Thyroid gland (tissue), 4 donors: ENCODE results near the gene DIS3L2. TPM values are rescaled to one million over a fixed set of nuclear protein-coding genes. Genes with fewer than 3 reads are reported as not detected.

Experiments
- DNase-seq, 2 donors: peaks; one replicate each; pipeline ENCODE4 v3.0.0-alpha.2; 2019
- H3K27ac ChIP-seq, 3 donors: fragments of 200-600 bp; sonication (generic); 1 replicate in 2 of 3; 2 replicates in 1 of 3; pipeline ENCODE4 v1.5.1; 2016 to 2019; ENCODE audit warnings: mild to moderate bottlenecking in 1 of 3, moderate library complexity in 1 of 3
- H3K27me3 ChIP-seq: fragments of 200-600 bp; sonication (generic); one replicate; pipeline ENCODE4 v1.5.1; 2019
- H3K36me3 ChIP-seq, 2 donors: fragments of 200-600 bp; sonication (generic); one replicate each; pipeline ENCODE4 v1.5.1; 2016 to 2019
- H3K4me1 ChIP-seq, 2 donors: fragments of 200-600 bp; sonication (generic); one replicate each; pipeline ENCODE4 v1.5.1; 2017 to 2019
- H3K4me3 ChIP-seq, 3 donors: fragments of 200-600 bp; sonication (generic); replicated peaks in 1 of 3; 1 replicate in 2 of 3; 2 replicates in 1 of 3; pipeline ENCODE4 v1.5.1; 2016; ENCODE audit warnings: mild to moderate bottlenecking in 1 of 3
- H3K9me3 ChIP-seq: fragments of 200-600 bp; sonication (generic); one replicate; pipeline ENCODE4 v1.5.1; 2017
- POLR2A ChIP-seq, 2 donors: fragments of 450-650 bp; IDR thresholded peaks; one replicate each; pipeline ENCODE4 v1.6.1; 2017; ENCODE audit warnings: antibody characterized with exemption in 2 of 2, mild to moderate bottlenecking in 2 of 2, moderate library complexity in 1 of 2
- WGBS, 2 donors: methylation state at CpG; one replicate each; pipeline ENCODE4 v1.1.5; 2017; 5-methylcytosine and 5-hydroxymethylcytosine counted together
- intact Hi-C: fragments of 100-400 bp; cut with DNase I; formaldehyde crosslinking; loops from one replicate; pipeline ENCODE4 v1.15.1; 2023
- total RNA-seq, 4 donors: library from RNA; depleted of rRNA; stranded (reverse); fragments of >200 nt; gene quantifications; one replicate each; pipeline ENCODE4 v1.2.3, GENCODE V29; 2016
- TF ChIP-seq, protein P1 (sequence below), 6 experiments: fragments of 200-600 bp in 3 of 6; fragments of 450-650 bp in 3 of 6; sonication (generic) in 3 of 6; IDR thresholded peaks; one replicate each; pipeline ENCODE4 v1.5.1; 2016 to 2019; ENCODE audit warnings: antibody characterized with exemption in 6 of 6, mild to moderate bottlenecking in 2 of 6, inconsistent platforms in 1 of 6, moderate library complexity in 1 of 6

The DIS3L2 gene
- total RNA-seq, 4 donors from 2014 or later = 42.2 to 68.7 (median 50.3) TPM

DNA sequence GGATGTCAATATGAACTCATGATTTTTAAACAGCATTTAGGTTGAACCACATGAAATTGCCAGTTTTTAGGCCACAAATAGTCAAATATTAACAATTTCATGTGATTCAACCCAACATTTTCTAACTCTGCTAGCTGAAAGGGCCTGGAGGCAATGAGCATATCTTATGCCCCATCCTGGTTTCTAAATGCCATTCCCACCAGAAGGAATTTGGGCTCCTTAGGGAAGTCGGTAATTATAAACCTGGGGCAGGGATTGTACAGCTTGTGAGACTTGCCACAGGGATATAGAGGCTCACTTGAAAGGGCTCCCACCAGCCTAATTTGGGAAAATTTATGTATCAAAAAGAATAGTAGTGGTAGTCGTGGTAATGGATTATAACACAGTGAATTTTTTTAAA is 238.7 kb downstream of the DIS3L2 start:
- WGBS, 2 donors = 92 to 93% methylated on average over 2 of the region's 2 CpGs
- intact Hi-C loops = no loop called here

GRCh38 chr2:232203166-232203891 is 241.8 kb downstream of the DIS3L2 start:
- H3K9me3 ChIP-seq = no peaks in the 10 kb centered on the region
- WGBS, 2 donors = 91 to 92% methylated on average over 5 of the region's 5 CpGs
- peaks cover 29 to 34% of the 10 kb centered on the region in 2 donors for H3K4me1 ChIP-seq
- DNase-seq = no peak
- H3K27me3 ChIP-seq = no peaks in the 10 kb centered on the region
- intact Hi-C loops = no loop called here
- peak overlapping the region; percentile 20 to 78 (median 71) for H3K27ac ChIP-seq
- TF ChIP-seq POLR2A (IDR thresholded peaks at IDR 0.05) = no peak
- TF ChIP-seq, protein P1, sequence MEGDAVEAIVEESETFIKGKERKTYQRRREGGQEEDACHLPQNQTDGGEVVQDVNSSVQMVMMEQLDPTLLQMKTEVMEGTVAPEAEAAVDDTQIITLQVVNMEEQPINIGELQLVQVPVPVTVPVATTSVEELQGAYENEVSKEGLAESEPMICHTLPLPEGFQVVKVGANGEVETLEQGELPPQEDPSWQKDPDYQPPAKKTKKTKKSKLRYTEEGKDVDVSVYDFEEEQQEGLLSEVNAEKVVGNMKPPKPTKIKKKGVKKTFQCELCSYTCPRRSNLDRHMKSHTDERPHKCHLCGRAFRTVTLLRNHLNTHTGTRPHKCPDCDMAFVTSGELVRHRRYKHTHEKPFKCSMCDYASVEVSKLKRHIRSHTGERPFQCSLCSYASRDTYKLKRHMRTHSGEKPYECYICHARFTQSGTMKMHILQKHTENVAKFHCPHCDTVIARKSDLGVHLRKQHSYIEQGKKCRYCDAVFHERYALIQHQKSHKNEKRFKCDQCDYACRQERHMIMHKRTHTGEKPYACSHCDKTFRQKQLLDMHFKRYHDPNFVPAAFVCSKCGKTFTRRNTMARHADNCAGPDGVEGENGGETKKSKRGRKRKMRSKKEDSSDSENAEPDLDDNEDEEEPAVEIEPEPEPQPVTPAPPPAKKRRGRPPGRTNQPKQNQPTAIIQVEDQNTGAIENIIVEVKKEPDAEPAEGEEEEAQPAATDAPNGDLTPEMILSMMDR (IDR thresholded peaks at IDR 0.05) = no peak
- no peak overlapping the region for H3K4me3 ChIP-seq
- H3K36me3 ChIP-seq = no peaks in the 10 kb centered on the region

More for the DNA sequence above, 238.7 kb downstream of the DIS3L2 start:
- Histone ChIP-seq H3K9me3 (no peaks in the 10 kb centered on the region), H3K4me3 (no peak overlapping the region), H3K27ac (no peak overlapping the region), H3K36me3 (no peaks in the 10 kb centered on the region), H3K27me3 (no peaks in the 10 kb centered on the region), H3K4me1 (peaks cover 16 to 18% of the 10 kb centered on the region in 2 donors)
- no peak for TF ChIP-seq POLR2A (IDR thresholded peaks at IDR 0.05)
- TF ChIP-seq, protein P1 (IDR thresholded peaks at IDR 0.05) = no peak
- DNase-seq = no peak

DNA sequence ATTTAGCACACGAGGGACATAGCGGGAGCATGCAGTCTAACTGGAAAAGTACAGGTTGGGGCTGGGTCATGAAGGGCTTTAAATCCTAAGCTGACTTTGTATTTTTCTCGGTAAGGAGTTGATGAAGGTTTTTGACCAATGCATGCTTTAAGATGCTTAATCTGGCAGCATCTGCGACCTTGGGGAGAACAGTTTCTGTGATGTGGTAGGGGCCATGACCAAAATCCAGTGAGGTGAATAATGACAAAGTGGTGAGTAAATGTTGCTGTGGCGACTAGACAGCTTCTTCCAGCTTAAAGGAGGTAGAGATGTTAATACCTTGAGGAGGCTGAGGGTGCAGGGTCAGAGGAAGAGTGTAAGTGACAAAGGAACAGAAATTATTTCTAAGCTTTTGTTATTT is 242.4 kb downstream of the DIS3L2 start:
- H3K4me3 ChIP-seq = no peak overlapping the region
- H3K36me3 ChIP-seq = no peaks in the 10 kb centered on the region
- no peaks in the 10 kb centered on the region for H3K9me3 ChIP-seq
- no peaks in the 10 kb centered on the region for H3K27me3 ChIP-seq
- no peak for DNase-seq
- no peak for TF ChIP-seq POLR2A (IDR thresholded peaks at IDR 0.05)
- TF ChIP-seq, protein P1 (IDR thresholded peaks at IDR 0.05) = no peak
- H3K4me1 ChIP-seq = peaks cover 29 to 34% of the 10 kb centered on the region in 2 donors
- 81 to 83% methylated on average over 5 of the region's 5 CpGs for WGBS, 2 donors
- intact Hi-C loops = no loop called here
- H3K27ac ChIP-seq = peak overlapping the region; percentile 62 to 78 (median 71)

DNA sequence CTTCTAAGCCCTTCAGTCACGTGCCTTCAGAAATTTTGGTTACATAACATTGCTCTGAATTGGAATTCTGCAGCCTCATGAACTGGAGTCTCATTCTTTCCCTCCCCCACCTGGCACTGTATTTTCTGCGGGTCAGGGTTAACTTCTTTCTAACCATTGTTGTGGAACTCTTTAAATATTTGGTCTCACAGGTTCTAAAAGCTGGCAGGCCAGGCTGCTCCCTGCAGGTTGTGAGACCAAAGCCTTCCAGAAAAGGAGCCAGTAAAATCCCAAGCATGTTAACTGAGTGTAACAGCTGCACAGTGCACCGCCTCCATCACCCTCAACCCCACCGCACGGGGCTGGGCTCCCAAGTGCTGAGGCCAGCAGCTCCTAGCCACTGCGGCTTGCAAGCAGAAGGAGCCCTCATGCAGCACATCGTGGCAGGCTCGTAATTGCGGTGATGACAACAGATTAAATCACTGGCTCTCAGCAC is 243.0 kb downstream of the DIS3L2 start:
- no peak overlapping the region for H3K4me3 ChIP-seq
- TF ChIP-seq, protein P1 (IDR thresholded peaks at IDR 0.05) = peak in 3 of 6 experiments; percentile 10 to 22 (median 18)
- TF ChIP-seq POLR2A (IDR thresholded peaks at IDR 0.05) = peak in 1 of 2 donors; percentile 18
- H3K4me1 ChIP-seq = peaks cover 29 to 34% of the 10 kb centered on the region in 2 donors
- H3K27ac ChIP-seq = peak overlapping the region; percentile 57 to 78 (median 71)
- no peaks in the 10 kb centered on the region for H3K27me3 ChIP-seq
- intact Hi-C loops = no loop called here
- 12 to 23% methylated on average over 9 of the region's 9 CpGs for WGBS, 2 donors
- H3K36me3 ChIP-seq = no peaks in the 10 kb centered on the region
- peak; percentile 74 to 86 for DNase-seq
- H3K9me3 ChIP-seq = no peaks in the 10 kb centered on the region

DNA sequence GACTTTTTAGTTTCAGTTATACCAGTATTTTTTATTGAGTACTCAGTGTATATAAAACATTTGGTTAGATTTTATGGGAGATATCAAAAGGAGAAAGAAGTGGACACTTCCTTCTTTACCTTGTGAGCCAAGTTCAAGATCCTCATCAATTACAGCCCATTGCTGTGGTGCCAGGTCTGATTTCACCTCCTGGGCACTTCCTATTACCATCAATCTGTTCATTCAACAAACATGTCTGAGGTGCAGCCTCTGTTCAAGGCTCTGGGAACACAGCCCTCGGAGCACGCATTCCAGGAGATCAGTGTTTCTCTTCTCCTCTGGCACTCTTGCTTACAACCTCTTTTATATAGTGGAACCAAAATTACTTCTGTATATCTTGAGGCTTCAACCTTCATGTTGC is 245.7 kb downstream of the DIS3L2 start:
- Histone ChIP-seq H3K4me3 (no peak overlapping the region), H3K4me1 (peaks cover 38 to 41% of the 10 kb centered on the region in 2 donors), H3K9me3 (no peaks in the 10 kb centered on the region), H3K36me3 (no peaks in the 10 kb centered on the region), H3K27me3 (no peaks in the 10 kb centered on the region), H3K27ac (no peak overlapping the region)
- intact Hi-C loops = no loop called here
- 62 to 70% methylated on average over 2 of the region's 2 CpGs for WGBS, 2 donors
- TF ChIP-seq, protein P1 (IDR thresholded peaks at IDR 0.05) = no peak
- TF ChIP-seq POLR2A (IDR thresholded peaks at IDR 0.05) = no peak
- peak in 1 of 2 donors; percentile 23 for DNase-seq
